Neural cell (in vitro differentiated cells): ENCODE data around the gene PAX2.

Experiments used
- EP300 ChIP-seq: fragments of 450-650 bp; conservative IDR thresholded peaks from 2 replicates; pipeline ENCODE4 v1.6.1; 2014; ENCODE audit warnings: antibody characterized with exemption, mild to moderate bottlenecking, moderate library complexity; ENCODE audit not compliant: poor library complexity, severe bottlenecking
- EZH2 ChIP-seq: fragments of 200-600, 300-800 bp; shearing (Covaris generic), sonication (generic); IDR thresholded peaks from 2 replicates; pipeline ENCODE4 v1.6.1; 2014; ENCODE audit warnings: antibody characterized with exemption, low read length, borderline replicate concordance, mild to moderate bottlenecking; ENCODE audit not compliant: insufficient read depth, poor library complexity, severe bottlenecking
- POLR2AphosphoS5 ChIP-seq: IDR thresholded peaks from 2 replicates; pipeline ENCODE4 v1.6.1; 2012
- SMC3 ChIP-seq: fragments of 450-650 bp; conservative IDR thresholded peaks from 2 replicates; pipeline ENCODE4 v1.6.1; 2014; ENCODE audit warnings: antibody characterized with exemption, mild to moderate bottlenecking, moderate library complexity; ENCODE audit not compliant: poor library complexity
- TF ChIP-seq, protein P1 (sequence below): fragments of 450-650 bp; IDR thresholded peaks from 2 replicates; pipeline ENCODE4 v1.5.1; 2014; ENCODE audit warnings: antibody characterized with exemption, mild to moderate bottlenecking, moderate library complexity; ENCODE audit not compliant: poor library complexity, severe bottlenecking

- TF ChIP-seq EP300, result no peak
- TF ChIP-seq, protein P1, sequence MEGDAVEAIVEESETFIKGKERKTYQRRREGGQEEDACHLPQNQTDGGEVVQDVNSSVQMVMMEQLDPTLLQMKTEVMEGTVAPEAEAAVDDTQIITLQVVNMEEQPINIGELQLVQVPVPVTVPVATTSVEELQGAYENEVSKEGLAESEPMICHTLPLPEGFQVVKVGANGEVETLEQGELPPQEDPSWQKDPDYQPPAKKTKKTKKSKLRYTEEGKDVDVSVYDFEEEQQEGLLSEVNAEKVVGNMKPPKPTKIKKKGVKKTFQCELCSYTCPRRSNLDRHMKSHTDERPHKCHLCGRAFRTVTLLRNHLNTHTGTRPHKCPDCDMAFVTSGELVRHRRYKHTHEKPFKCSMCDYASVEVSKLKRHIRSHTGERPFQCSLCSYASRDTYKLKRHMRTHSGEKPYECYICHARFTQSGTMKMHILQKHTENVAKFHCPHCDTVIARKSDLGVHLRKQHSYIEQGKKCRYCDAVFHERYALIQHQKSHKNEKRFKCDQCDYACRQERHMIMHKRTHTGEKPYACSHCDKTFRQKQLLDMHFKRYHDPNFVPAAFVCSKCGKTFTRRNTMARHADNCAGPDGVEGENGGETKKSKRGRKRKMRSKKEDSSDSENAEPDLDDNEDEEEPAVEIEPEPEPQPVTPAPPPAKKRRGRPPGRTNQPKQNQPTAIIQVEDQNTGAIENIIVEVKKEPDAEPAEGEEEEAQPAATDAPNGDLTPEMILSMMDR, result no peak
- TF ChIP-seq POLR2AphosphoS5, result no peak
- TF ChIP-seq SMC3, result no peak
- no peak for TF ChIP-seq EZH2
Measured at GRCh38 chr10:100823194-100823593, 77.8 kb downstream of the PAX2 start.
